HPDE6-E6E7 (cell line): ENCODE measurements around the gene CFAP54.
A peak's percentile ranks its signal among the peaks of the same experiment; 100 is the strongest.

Experiments
- DNase-seq: peaks from one replicate; pipeline ENCODE4 v3.0.0; 2011; ENCODE audit warnings: missing footprints; ENCODE audit errors: extremely low spot score

Gene CFAP54

DNA sequence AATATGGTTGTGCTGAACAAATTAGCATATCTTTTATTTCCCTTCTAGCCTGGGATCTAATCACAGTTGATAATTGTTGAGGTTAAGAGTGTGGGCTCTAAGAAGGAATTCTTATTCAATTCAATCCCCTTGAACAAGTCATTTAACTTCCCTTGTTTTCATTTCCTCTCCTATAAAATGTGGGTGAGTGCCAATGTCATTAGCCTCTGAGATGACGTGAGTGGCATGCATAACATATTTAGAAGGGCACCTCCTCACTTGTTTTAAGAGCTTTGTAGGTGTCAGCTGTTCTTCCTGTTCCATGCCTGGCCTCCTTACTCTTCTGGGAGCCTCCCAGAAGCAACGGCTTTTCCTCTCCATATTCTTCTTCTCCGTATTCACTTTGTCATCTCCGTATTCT lies 262.2 kb downstream of the CFAP54 start:
- DNase-seq = no peak

DNA sequence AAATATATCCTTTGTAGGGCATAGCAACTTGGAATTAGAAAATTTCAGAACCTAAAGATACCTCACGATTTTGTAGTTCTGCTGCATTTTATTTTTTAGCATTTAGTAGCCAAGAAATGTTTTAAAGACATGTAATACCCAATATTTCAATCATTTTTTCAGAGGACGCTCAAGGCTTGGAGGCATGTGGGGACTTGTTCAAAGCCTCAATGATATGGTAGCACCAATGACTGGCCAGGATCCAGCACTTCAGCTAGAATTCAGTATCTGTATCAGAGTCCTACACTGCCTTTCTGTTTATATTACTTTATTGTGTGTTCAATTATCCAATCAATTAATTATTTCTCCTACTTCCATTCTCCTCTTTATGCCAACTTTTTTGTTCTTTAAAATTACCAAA lies 262.8 kb downstream of the CFAP54 start:
- DNase-seq = no peak

DNA sequence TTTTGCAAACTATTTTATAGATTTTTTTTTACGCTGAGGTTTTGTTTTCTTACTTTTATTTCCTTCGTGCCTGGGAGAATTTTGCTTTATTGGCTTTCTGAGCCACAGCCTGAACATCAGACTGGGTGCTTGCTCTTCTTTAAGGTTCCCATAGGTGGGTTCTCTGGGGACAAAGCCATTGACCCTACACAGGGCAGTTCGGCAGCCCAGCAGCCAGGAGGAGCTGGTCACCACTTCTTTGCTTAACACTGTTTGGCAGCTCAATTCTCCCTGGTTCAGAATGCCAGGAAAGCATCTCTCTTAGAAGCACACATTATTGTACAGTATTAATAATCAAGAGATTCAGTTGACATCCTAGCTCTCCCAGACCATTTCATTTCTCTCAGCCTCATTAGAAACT lies 276.9 kb downstream of the CFAP54 start:
- DNase-seq = no peak

DNA sequence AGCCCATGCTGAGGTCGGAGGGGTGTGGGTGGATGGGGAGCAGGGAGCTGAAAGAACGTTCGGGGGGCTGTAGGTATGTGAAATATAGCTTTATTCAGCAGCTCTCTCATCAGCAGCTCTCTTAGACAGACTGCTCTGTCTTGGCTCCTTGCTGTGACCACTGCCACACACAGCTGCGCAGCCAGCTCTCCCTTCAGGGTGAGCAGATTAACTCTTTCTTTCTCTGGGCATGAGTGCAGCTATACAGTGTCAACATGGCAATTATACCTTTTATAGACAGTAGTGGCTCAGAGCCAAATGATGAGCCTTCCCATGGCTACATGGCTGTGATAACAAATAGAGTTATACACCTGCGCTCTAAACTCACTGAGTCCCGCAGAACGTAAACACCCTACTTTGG lies 280.0 kb downstream of the CFAP54 start:
- DNase-seq = no peak

DNA sequence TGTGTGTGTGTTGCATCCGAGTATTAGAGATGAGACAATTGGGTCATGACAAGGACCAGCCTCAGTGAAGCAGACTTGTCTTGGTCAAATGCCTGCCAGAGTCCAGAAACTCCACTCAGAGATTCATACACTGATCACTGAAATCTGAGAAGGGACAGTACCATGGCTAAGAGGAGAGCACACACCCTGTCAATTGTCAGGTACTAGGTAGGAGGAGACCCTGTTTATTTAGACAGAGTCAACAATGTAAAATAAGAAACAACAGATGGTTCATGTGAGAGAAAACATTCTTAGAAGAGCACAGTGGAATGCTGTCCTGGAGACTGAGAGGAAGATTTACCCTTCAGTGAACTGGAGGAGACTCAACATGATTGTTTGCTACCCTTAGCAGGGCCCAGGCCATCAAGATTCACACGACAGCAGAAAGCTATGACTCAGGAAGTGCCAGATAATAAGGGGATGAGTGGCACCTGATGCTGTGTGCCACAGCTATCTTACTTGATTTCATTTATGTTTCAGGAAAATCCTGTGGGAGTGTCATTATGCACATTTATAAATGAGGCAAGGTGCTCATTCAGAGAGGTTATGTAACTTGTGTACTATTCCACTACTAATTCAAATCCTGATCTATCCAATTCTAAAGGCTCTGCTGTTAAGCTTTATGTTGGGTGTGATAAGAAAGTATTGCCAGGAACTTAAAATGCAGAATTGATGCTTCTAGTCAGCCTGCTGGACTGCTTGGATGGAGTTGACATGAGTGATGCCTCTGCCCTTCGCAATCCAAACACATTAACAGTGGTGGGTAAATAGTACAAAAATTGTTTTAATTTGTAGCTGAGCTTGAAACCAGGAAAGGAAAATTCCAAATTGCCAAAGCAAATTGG lies 281.1 kb downstream of the CFAP54 start:
- DNase-seq = no peak

DNA sequence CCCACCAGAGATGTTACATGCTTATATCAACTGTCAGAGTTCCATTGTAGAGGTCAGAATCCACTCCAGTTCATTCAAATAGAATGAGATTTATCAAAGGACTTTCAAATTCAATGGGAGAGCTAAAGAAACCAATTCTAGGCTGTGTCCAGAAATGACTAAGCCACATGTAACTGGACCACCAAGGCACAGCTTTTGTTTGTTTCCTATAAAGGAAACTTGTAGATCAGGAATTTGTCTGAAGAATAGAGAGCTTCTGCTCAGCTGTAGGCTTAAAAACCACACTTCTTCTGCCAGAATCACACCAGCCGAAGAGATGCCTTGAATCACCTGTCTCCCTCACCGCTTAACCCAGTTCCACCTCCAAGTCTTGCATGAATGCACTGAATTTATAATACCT lies 283.7 kb downstream of the CFAP54 start:
- no peak for DNase-seq

DNA sequence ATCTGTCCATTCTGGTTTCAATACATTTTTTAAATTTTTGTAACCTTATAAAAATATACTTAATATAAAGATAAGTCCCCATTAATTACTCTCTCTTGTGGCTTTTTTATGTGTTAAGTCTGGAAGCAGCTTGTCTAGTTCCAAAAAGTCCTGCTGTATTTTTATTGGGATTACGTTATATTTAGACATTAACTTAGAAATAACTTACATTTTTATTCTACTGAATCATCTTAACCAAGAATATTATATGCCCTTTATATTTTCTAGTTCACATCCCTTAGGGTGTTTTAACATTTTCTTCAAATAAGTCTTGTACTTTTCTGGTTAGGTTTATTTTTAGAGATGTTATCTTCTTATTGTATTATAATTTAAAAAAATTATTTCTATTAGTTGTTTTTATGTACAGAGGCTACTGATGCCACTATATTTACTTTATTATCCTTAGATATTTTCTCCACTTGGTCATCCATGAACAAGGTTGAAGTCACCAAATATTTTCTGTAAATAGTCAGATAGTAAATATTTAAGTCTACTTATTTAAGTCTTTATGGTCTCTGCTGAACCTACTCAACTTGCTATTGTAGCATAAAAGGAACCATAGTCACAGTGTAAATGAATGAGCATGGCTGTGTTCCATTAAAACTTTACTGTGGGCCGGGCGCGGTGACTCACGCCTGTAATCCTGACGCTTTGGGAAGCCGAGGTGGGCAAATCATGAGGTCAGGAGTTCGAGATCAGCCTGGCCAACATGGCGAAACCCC lies 285.3 kb downstream of the CFAP54 start:
- DNase-seq = no peak

DNA sequence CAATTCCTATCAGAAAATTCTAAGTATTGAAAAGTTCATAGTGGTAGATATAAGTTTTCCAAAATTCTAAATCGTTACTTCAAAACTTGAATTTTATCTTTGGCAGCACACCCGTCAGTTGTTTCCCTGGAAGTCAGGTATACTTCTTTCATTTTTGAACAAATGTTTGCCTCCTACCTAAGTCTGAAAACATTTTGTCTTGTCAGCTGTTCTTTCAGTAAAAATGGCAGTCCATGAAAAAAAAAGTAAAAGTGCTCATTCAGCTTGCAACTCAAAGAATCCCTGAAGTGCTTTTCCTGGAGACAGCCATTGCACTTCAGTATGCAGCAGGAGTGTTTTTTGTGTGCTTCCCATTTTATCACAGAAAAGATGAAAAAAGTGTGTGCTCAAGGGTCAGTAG lies 287.5 kb downstream of the CFAP54 start:
- no peak for DNase-seq

DNA sequence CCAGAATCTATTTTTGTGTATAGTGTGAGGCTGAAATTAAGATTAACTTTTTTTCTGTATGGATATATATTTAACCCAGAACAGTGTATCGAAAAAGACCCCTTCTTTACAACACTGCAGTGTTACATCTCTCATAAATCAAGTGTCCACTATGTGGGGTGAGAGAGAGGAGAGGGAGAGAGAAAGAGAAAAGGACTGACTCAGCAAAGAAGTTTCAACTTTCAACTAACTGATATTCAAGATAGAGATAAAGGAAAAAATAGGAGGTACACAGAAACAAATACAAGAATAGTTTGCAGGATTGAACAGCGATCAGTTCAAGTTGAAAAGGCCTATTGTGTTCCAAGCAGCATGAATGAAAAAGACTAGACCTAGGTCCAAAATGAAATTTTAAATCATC lies 291.0 kb downstream of the CFAP54 start:
- no peak for DNase-seq

DNA sequence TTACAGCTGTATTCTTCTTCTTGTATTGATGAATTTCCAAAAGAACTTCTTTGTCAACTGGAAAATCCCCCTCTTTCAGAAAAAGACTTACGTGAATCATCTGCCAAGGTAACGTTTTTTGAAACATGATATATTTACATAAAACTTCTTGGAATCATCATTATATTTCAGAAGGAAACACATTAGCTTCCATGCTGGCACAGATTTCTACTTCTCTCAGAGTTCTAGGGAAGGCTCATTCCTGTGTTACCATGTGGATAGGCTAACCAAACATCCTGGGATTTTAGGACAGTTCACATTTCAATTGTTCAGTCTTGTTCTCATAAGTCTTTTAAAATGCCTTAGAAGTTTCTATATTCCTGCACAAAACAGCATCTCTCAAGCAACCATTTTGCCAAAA lies 297.4 kb downstream of the CFAP54 start:
- DNase-seq = no peak

DNA sequence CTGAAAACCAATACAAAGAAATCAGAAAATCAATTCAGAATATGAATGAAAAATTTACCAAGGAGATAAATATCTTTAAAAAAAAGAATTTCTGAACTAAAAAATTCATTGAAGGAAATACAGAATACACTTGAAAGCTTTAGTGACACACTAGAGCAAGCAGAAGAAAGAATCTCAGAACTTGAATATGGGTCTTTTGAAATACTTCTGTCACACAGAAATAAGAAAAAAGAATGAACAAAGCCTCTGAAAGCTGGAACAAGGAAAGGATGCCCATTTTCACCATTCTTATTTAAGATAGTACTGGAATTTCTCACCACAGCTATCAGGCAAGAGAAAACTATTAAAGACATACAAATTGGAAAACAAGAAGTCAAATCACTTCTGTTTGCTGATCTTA lies 314.6 kb downstream of the CFAP54 start:
- DNase-seq = no peak

DNA sequence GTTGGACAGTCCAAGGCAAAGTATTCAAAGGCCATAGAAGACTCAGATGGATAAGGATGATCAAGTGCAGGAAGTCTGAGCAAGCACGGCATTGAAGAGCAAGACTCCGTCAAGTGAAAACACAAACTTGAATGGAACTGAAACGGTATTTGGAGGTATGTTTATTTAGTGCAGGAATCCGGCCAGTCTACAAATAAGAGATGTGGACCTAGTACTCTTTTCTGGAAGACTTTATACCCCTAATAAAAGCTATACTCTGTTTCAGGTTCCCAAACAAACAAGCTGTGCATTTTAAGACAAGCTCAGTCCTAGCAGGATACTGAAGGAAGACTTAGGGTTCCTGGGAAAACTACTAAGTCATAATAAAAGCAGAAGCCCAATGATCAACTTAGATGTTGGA lies 316.9 kb downstream of the CFAP54 start:
- no peak for DNase-seq

DNA sequence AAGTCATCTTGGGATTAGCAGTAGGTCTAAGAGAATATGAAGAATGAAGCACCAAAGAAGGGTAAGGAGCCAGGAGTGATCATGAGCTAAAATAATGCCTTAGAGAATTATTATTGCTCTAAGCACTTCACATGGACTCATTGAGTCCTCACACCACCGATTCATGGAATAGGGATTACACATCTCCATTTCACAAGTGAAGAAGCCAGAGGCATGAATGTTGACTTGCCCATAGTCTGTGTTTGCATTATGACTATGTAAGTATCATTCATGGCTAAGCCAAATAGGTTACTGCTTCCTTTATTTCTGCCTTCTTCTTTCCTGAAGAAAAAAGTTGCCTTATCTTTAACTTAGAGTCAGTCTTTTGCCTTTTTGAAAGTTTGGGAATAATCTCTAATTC lies 318.4 kb downstream of the CFAP54 start:
- DNase-seq = no peak

DNA sequence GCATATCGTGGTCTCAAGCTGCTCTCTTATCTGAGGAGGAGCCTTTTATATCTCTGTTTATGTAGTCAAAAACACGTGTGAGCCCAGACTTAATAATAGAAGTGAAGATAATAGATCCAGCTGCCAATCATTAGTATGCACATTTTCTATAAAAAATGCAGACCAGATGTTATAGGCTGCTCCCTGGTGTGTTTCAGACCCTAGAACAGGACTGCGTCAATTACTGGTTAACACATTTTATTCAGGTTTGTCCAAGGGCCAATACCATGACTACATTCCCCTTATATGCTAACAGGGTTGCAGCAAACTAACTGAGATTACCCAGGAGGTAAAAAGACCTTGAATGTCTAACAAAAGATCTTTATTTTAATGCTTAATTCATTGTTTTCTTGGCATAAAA lies 319.2 kb downstream of the CFAP54 start:
- DNase-seq = no peak

DNA sequence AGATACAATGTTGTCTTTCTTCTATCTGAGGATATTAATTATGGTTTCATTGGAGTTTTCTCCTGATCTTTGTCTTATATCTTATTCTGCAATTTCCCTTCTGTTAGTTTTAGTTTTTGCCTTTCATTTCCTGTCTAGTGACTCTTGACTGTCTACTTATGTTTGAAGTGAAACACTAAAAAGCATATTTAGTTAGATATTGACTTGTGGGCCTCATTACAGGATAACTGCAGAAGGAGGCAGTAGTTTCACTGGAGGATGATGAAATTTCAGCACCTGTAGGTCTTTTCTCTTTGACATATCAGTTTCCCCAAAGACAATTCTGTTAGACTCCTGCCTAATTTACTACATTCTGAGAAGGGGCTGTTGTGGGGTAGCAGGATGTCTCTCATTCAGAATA lies 320.1 kb downstream of the CFAP54 start:
- no peak for DNase-seq

DNA sequence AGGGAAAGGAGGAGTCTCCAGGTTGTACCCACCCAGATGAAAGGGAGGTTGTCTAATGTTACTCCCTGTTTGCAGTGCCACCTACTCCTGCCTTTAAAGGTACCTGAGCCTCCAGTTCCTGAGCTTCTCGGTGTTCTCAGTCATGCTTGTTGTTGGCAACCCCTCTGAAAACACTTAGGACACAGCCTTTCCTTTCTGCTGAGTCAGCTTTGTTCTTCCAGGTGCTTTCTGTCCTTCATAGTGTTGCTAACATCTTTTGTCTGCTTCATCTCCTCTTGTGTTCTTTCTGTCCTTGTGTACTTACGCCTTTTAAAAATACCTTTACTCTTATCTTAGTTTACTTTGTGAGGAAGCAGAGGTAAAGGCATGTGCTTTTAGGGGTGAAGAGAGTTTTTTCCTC lies 320.7 kb downstream of the CFAP54 start:
- DNase-seq = no peak

DNA sequence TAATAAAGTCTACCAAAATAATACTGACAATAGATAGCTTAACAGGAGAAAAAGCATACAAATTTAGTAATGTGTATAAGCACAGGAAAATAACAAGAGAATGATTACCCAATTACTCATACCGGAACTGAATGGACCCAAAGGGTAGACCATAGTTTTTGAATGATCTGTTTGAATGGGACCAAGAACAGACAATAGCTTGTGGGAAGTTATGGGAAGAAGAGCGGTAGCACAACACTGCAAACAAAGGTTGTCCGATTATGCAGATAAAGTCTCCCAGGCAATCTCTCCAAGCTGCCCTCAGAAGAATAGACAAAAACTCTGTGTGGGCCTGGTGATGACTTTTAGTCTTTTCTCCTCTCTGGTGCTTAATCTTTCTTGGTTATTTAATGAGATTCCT lies 321.1 kb downstream of the CFAP54 start:
- no peak for DNase-seq

DNA sequence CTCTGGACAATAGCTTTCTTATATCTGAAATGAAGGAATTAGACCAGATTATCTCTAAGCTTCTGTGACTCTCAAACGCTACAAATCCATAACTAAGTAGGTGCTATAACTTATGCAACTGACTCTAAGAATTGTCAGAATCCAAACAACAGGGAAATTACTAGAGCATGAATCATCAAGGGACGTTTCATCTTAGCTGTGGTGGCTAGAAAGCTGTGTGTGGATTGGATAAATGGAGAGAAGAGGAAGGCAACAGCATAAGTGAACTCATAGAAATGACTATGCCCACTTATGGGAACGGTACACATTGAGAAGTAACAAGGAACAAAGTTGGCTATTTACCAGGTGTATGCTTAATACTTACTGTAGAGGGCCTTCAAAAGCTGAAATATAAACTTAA lies 321.7 kb downstream of the CFAP54 start:
- peak; percentile 37 for DNase-seq

DNA sequence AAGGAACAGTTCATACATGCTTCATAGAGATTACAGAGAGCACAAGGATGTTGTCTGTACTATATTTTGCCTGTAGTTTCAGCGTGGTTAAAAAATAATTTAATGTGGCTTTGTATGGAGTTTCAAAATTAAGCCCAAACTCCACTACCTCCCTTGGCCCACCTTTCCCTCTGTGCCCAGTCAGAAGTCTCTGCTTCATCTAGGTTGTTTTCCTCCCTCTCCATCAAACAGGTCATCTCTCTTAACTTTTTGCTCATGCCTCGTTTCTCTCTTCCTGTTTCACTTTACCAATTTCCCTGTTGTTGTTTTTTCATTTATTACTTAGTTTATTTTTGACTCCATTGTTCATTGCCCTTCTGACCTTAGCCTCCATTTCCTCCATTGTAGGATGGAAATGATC lies 322.8 kb downstream of the CFAP54 start:
- DNase-seq = no peak

DNA sequence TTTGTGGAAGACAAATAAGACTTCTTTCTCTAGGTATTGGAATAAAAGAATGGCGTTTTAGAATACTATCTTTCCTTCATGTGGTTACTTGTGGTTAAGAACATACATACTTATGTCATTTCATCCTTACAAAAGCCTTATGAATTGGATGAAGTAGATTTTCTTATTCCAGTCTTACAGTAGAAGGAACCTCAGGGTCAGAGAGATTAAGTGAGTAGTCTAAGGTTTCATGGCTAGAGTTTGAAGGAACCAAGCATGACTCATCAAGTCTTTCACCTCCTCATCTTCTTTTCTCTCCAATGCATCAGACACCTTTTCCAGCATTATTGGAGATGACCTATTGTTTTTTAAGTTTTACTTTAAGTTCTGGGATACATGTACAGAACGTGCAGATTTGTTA lies 324.8 kb downstream of the CFAP54 start:
- no peak for DNase-seq

DNA sequence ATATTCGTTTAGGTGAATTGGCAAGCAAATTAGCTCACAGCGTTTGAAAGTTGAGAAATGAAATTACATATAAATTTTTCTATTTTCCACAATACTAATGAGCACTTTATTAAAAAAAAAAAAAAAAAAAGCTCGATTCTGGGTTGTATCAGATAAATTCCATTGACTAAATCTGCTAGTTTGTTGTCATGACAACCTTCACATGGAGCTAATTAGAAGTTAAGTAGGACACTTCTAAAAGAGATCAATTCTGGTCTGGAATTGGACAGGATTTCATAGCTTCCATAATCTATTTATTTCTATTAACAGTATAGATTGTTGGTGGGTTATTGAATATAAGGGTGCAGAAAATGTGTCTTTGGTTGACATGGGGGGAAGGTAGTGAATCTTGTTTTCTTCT lies 332.2 kb downstream of the CFAP54 start:
- DNase-seq = no peak

DNA sequence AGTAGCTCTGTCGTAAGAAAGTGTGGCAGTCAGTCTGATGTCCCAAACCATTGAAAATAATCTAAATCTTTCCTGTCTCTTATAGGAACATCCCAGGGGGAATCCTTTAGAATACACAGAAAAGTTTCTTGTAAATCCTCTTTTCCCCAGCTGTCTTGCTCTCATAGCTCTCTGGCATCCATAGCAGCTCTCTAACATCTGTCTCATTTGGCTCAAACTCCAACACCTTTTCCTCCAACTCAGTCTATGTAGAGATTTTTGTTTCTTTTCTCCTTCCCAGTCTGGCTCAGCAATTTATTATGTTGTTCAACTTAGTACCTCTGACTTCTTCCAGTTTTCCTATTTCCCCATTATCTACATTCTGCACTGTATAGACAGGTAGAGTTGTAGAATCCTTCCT lies 333.3 kb downstream of the CFAP54 start:
- no peak for DNase-seq

DNA sequence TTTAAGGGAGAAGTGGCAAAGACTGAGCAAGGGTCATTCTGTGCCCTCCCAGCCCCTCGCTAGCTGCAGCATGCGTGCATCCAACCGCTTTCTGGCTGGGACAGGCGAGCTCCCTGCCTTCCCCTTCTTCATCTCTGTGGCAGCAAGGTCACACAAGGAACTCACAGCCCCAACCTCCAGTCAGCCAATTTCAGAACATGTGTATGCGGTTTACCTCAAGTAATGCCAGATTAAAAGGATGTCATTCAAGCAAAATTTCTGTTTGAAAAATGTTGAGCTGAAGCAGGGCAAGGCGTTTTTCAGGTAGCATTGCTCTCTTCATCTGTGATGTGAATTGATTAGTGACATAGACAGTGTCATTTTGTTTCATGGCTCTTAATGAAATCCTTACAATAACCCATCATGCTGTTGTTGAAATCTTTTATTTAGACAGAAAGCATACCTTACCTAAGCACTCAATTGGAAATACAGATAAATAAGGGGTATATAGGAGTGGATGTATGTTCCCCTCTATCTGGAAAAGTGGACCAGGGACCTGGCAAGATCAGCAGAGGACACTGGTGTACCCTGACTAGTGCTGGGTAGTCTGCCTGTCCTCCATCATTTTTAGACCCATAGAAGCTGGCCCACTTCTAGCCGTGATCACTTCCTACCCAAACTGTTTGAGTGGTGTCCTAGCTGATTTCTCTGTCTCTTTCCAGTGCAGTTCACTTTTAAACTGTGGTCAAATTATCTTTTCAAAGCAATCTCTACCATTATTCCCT lies 334.9 kb downstream of the CFAP54 start:
- no peak for DNase-seq
